ENCODE results near the gene SMIM29. TPM values are rescaled to one million over a fixed set of nuclear protein-coding genes. Genes with fewer than 3 reads are reported as not detected.

Gene SMIM29
- total RNA-seq, 1 experiment from 2014 or later: 25.1 TPM

GRCh38 chr6:34230653-34231371, 18.0 kb downstream of the SMIM29 start:
- TF ChIP-seq ZFX (IDR thresholded peaks at IDR 0.05) (no peak), EZH2phosphoT487 (IDR thresholded peaks at IDR 0.05; ENCODE audit: borderline replicate concordance) (no peak), SIN3A (IDR thresholded peaks at IDR 0.05; ENCODE audit: low read depth) (no peak), EGR1 (IDR thresholded peaks at IDR 0.05; ENCODE audit: low read depth) (no peak), SP1 (IDR thresholded peaks at IDR 0.05; ENCODE audit: low read depth) (no peak), FOSL1 (IDR thresholded peaks at IDR 0.05; ENCODE audit: low read depth) (no peak)
- Histone ChIP-seq H3K36me3 (ENCODE audit: control insufficient read depth in 1 of 2, insufficient read depth in 2 of 2, low read length in 2 of 2) (no peaks in the 10 kb centered on the region), H2AFZ (ENCODE audit: low read depth, low read length, poor library complexity, severe bottlenecking) (no peak overlapping the region), H4K20me1 (ENCODE audit: insufficient read depth) (no peaks in the 10 kb centered on the region), H3K4me2 (ENCODE audit: low read length) (peak overlapping the region; percentile 96), H3K27me3 (ENCODE audit: insufficient read depth, low read length) (no peaks in the 10 kb centered on the region), H3K79me2 (ENCODE audit: insufficient read depth, low read length) (no peaks in the 10 kb centered on the region), H3K27ac (ENCODE audit: low read depth, low read length) (peak overlapping the region; percentile 87), H3K9me3 (ENCODE audit: control insufficient read depth in 1 of 2, insufficient read depth in 1 of 2, low read depth in 1 of 2, low read length in 2 of 2) (no peaks in the 10 kb centered on the region), H3K4me3 (replicated peaks in 1 of 2; ENCODE audit: low read depth in 1 of 2, low read length in 2 of 2) (no peak overlapping the region), H3K9me2 (ENCODE audit: insufficient read depth) (no peaks in the 10 kb centered on the region), H3K9ac (ENCODE audit: low read length) (peak overlapping the region; percentile 61; the same call in 1 of the 2 replicates), H3K4me1 (ENCODE audit: control insufficient read depth in 1 of 2, insufficient read depth in 2 of 2, low read length in 2 of 2) (peaks cover 54 to 100% of the 10 kb centered on the region in 2 experiments)
- DNase-seq (ENCODE audit: low read depth, low spot score) (no peak), ATAC-seq (no peak)
- ChIA-PET POLR2A (interaction anchor here (0.6 to 4.2 kb wide), 3 partner anchors 13 to 179 kb away, joined by 4 to 21 read pairs (median 13); no protein-coding TSS in a partner anchor), CTCF (interaction anchor here (1.7 kb wide), 1 partner anchor 35 kb away, joined by 5 read pairs; no protein-coding TSS in a partner anchor), RAD21 (ENCODE audit: low non-redundant PET in 1 of 2, low total read pairs in 2 of 2, uncharacterized antibody in 2 of 2, unreplicated experiment in 2 of 2) (no interaction called here)
- no TSS peak for BruUV-seq (replicated peaks)
- intact Hi-C loops (cut with micrococcal nuclease): no loop called here

GRCh38 chr6:34229877-34230276, 18.9 kb downstream of the SMIM29 start:
- CTCF ChIA-PET: no interaction called here
- POLR2A ChIA-PET: interaction anchor here (0.9 to 2.9 kb wide), 4 partner anchors 10 to 27 kb away, joined by 3 to 13 read pairs (median 9); partner anchors contain the start of gene SMIM29
- H3K4me2 ChIP-seq (ENCODE audit: low read length): peak overlapping the region; percentile 96
- TF ChIP-seq POLR2AphosphoS5 (IDR thresholded peaks at IDR 0.05; ENCODE audit: low read depth, low read length) (no peak), ZNF274 (IDR thresholded peaks at IDR 0.05; ENCODE audit: low read depth, low read length) (no peak), JUND (IDR thresholded peaks at IDR 0.05) (no peak), EGR1 (IDR thresholded peaks at IDR 0.05; ENCODE audit: low read depth) (no peak), EZH2 (IDR thresholded peaks at IDR 0.05) (no peak), ZFX (IDR thresholded peaks at IDR 0.05) (no peak), CEBPB (IDR thresholded peaks at IDR 0.05; ENCODE audit: low read depth) (no peak), SIN3A (IDR thresholded peaks at IDR 0.05; ENCODE audit: low read depth) (no peak), POLR2A (IDR thresholded peaks at IDR 0.05; ENCODE audit: borderline replicate concordance, extremely low read depth, insufficient read depth, insufficient read length) (no peak), MAX (IDR thresholded peaks at IDR 0.05) (no peak), ZBTB33 (IDR thresholded peaks at IDR 0.05; ENCODE audit: extremely low read depth, insufficient replicate concordance, low read length) (no peak), SRF (IDR thresholded peaks at IDR 0.05; ENCODE audit: low read depth) (no peak)
- TF ChIP-seq, protein P1, sequence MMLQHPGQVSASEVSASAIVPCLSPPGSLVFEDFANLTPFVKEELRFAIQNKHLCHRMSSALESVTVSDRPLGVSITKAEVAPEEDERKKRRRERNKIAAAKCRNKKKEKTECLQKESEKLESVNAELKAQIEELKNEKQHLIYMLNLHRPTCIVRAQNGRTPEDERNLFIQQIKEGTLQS (IDR thresholded peaks at IDR 0.05): no peak
- TF ChIP-seq, protein P2, sequence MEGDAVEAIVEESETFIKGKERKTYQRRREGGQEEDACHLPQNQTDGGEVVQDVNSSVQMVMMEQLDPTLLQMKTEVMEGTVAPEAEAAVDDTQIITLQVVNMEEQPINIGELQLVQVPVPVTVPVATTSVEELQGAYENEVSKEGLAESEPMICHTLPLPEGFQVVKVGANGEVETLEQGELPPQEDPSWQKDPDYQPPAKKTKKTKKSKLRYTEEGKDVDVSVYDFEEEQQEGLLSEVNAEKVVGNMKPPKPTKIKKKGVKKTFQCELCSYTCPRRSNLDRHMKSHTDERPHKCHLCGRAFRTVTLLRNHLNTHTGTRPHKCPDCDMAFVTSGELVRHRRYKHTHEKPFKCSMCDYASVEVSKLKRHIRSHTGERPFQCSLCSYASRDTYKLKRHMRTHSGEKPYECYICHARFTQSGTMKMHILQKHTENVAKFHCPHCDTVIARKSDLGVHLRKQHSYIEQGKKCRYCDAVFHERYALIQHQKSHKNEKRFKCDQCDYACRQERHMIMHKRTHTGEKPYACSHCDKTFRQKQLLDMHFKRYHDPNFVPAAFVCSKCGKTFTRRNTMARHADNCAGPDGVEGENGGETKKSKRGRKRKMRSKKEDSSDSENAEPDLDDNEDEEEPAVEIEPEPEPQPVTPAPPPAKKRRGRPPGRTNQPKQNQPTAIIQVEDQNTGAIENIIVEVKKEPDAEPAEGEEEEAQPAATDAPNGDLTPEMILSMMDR (IDR thresholded peaks at IDR 0.05 in 2 of 3, conservative IDR thresholded peaks at IDR 0.05 in 1 of 3; ENCODE audit: borderline replicate concordance in 1 of 3, insufficient read depth in 1 of 3, low read depth in 2 of 3, low read length in 2 of 3): no peak

More at GRCh38 chr6:34229877-34230276, 18.9 kb downstream of the SMIM29 start:
- Histone ChIP-seq H2AFZ (ENCODE audit: low read depth, low read length, poor library complexity, severe bottlenecking) (no peak overlapping the region), H3K9me3 (ENCODE audit: control insufficient read depth in 1 of 2, insufficient read depth in 1 of 2, low read depth in 1 of 2, low read length in 2 of 2) (no peaks in the 10 kb centered on the region), H3K27ac (ENCODE audit: low read depth, low read length) (peak overlapping the region; percentile 87), H3K27me3 (ENCODE audit: insufficient read depth, low read length) (no peaks in the 10 kb centered on the region), H3K79me2 (ENCODE audit: insufficient read depth, low read length) (no peaks in the 10 kb centered on the region), H3K9me2 (ENCODE audit: insufficient read depth) (no peaks in the 10 kb centered on the region), H3K4me1 (ENCODE audit: control insufficient read depth in 1 of 2, insufficient read depth in 2 of 2, low read length in 2 of 2) (peaks cover 61 to 100% of the 10 kb centered on the region in 2 experiments), H3K36me3 (ENCODE audit: control insufficient read depth in 1 of 2, insufficient read depth in 2 of 2, low read length in 2 of 2) (no peaks in the 10 kb centered on the region), H3K9ac (ENCODE audit: low read length) (peak overlapping the region; percentile 61; the same call in 1 of the 2 replicates), H3K4me3 (replicated peaks in 1 of 2; ENCODE audit: low read depth in 1 of 2, low read length in 2 of 2) (no peak overlapping the region), H4K20me1 (ENCODE audit: insufficient read depth) (no peaks in the 10 kb centered on the region)
- DNase-seq (ENCODE audit: low read depth, low spot score): no peak
- intact Hi-C loops (cut with micrococcal nuclease): no loop called here
- BruUV-seq (replicated peaks): TSS peak; percentile 95
- RAD21 ChIA-PET (ENCODE audit: low non-redundant PET in 1 of 2, low total read pairs in 2 of 2, uncharacterized antibody in 2 of 2, unreplicated experiment in 2 of 2): no interaction called here
- ATAC-seq: no peak
